Suprapubic skin (tissue), 4 donors: Measurements from ENCODE around the gene INPP5B. TPM values are rescaled to one million over a fixed set of nuclear protein-coding genes. Genes with fewer than 3 reads are reported as not detected.
"Not testable (repeated sequence)": the region's sequence is repeated elsewhere in the genome, so short reads cannot be mapped to it uniquely, and the experiment has no call there.

Experiments used
- DNase-seq, 2 donors: peaks; one replicate each; pipeline ENCODE4 v3.0.0-alpha.2; 2019; ENCODE audit warnings: low spot score in 2 of 2
- H3K27ac ChIP-seq: fragments of 200-600 bp; sonication (generic); one replicate; pipeline ENCODE4 v1.5.1; 2019
- H3K27me3 ChIP-seq: fragments of 200-600 bp; sonication (generic); one replicate; pipeline ENCODE4 v1.5.1; 2019
- H3K36me3 ChIP-seq: fragments of 200-600 bp; sonication (generic); one replicate; pipeline ENCODE4 v1.5.1; 2019
- H3K4me1 ChIP-seq: fragments of 200-600 bp; sonication (generic); one replicate; pipeline ENCODE4 v1.5.1; 2019
- H3K4me3 ChIP-seq: fragments of 200-600 bp; sonication (generic); one replicate; pipeline ENCODE4 v1.5.1; 2019; ENCODE audit warnings: mild to moderate bottlenecking
- H3K9me3 ChIP-seq: fragments of 200-600 bp; sonication (generic); one replicate; pipeline ENCODE4 v1.5.1; 2019
- EP300 ChIP-seq: sonication (generic); formaldehyde crosslinking; IDR thresholded peaks from one replicate; pipeline ENCODE4 v1.6.1; 2017; ENCODE audit warnings: antibody characterized with exemption
- POLR2A ChIP-seq, 2 donors: fragments of 450-650 bp; IDR thresholded peaks; one replicate each; pipeline ENCODE4 v1.6.1; 2017; ENCODE audit warnings: antibody characterized with exemption in 2 of 2, mild to moderate bottlenecking in 2 of 2, moderate library complexity in 2 of 2
- POLR2AphosphoS5 ChIP-seq, 3 donors: sonication (generic); formaldehyde crosslinking; IDR thresholded peaks; one replicate each; pipeline ENCODE4 v1.6.1; 2017; ENCODE audit warnings: antibody characterized with exemption in 3 of 3
- WGBS: methylation state at CpG from one replicate; pipeline ENCODE4 v1.1.5; 2018; 5-methylcytosine and 5-hydroxymethylcytosine counted together
- total RNA-seq, 4 donors: library from RNA; depleted of rRNA; stranded (reverse); fragments of >200 nt; gene quantifications; one replicate each; pipeline ENCODE4 v1.1.0, GENCODE V29; 2016
- TF ChIP-seq, protein P1 (sequence below), 2 donors: fragments of 200-600 bp in 1 of 2; fragments of 450-650 bp in 1 of 2; sonication (generic) in 1 of 2; IDR thresholded peaks; one replicate each; pipeline ENCODE4 v1.5.1; 2016 to 2019; ENCODE audit warnings: antibody characterized with exemption in 2 of 2, mild to moderate bottlenecking in 1 of 2, moderate library complexity in 1 of 2

INPP5B gene
- total RNA-seq, 4 donors from 2014 or later: 14.0 to 30.9 (median 17.9) TPM

DNA sequence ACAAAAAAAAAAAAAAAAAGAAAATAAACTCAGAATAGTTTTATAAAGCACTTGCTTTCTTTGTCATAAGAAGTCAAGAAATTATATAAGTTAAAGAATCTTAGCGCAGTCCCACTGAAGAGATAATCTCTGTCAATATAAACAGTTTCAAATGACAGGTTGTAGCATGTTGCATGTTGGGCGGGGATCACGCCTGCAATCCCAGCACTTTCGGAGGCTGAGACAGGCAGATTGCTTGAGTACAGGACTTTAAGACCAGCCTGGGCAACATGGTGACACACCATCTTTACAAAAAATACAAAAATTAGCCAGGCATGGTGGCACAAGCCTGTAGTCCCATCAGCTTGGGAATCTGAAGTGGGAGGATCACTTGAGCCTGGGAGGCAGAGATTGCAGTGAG lies 18.4 kb upstream of the INPP5B start:
- Histone ChIP-seq H3K4me1 (peaks cover 5% of the 10 kb centered on the region), H3K27ac (no peak overlapping the region), H3K27me3 (no peaks in the 10 kb centered on the region), H3K9me3 (no peaks in the 10 kb centered on the region), H3K36me3 (peaks cover 79% of the 10 kb centered on the region), H3K4me3 (no peak overlapping the region)
- TF ChIP-seq, protein P1, sequence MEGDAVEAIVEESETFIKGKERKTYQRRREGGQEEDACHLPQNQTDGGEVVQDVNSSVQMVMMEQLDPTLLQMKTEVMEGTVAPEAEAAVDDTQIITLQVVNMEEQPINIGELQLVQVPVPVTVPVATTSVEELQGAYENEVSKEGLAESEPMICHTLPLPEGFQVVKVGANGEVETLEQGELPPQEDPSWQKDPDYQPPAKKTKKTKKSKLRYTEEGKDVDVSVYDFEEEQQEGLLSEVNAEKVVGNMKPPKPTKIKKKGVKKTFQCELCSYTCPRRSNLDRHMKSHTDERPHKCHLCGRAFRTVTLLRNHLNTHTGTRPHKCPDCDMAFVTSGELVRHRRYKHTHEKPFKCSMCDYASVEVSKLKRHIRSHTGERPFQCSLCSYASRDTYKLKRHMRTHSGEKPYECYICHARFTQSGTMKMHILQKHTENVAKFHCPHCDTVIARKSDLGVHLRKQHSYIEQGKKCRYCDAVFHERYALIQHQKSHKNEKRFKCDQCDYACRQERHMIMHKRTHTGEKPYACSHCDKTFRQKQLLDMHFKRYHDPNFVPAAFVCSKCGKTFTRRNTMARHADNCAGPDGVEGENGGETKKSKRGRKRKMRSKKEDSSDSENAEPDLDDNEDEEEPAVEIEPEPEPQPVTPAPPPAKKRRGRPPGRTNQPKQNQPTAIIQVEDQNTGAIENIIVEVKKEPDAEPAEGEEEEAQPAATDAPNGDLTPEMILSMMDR (IDR thresholded peaks at IDR 0.05): no peak
- TF ChIP-seq POLR2AphosphoS5 (IDR thresholded peaks at IDR 0.05) (no peak), POLR2A (IDR thresholded peaks at IDR 0.05) (no peak), EP300 (no peak)
- no peak for DNase-seq
- 59% methylated on average over 4 of the region's 4 CpGs for WGBS

DNA sequence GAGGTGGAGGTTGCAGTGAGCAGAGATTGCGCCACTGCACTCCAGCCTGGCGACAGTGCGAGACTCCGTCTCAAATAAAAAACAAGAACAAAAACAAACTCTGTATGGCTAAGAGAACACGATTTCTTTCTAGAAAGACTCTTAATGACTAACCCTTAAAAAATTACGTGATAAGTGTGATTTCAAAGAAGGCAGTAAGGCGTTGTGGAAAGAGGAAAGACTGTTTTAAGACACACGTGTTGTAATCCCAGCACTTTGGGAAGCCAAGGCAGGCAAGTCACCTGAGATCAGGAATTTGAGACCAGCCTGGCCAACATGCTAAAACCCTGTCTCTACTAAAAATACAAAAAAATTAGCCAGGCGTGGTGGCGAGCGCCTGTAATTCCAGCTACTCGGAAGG lies 17.3 kb upstream of the INPP5B start:
- not testable (repeated sequence) for H3K27ac ChIP-seq, H3K27me3 ChIP-seq, H3K4me1 ChIP-seq, DNase-seq, H3K9me3 ChIP-seq, H3K4me3 ChIP-seq
- peaks cover 81% of the 10 kb centered on the region for H3K36me3 ChIP-seq
- WGBS: 87% methylated on average over 12 of the region's 12 CpGs

DNA sequence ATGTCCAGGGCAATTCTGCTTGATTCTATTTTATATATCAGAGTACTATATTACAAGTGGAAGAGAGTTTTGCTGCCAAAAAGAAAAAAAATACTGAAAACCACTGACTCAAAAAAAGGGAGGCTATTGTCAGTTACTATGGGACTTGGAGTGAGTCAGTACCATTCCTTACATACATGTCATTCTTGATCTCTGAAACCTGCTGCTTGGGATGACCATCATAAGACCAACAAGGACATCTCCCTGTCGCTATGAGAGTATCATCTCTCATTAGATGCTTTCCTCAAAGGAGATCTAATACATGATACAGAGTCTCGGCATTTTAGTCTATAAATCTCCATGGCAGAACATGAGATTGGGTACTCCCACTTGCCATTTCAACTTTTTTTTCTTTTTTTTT lies 11.8 kb upstream of the INPP5B start:
- no peak for DNase-seq
- Histone ChIP-seq H3K36me3 (peaks cover 64% of the 10 kb centered on the region), H3K27ac (no peak overlapping the region), H3K4me3 (no peak overlapping the region), H3K9me3 (no peaks in the 10 kb centered on the region), H3K4me1 (no peaks in the 10 kb centered on the region), H3K27me3 (no peaks in the 10 kb centered on the region)
- TF ChIP-seq POLR2AphosphoS5 (IDR thresholded peaks at IDR 0.05): no peak
- TF ChIP-seq EP300: no peak
- TF ChIP-seq, protein P1 (IDR thresholded peaks at IDR 0.05): no peak
- no peak for TF ChIP-seq POLR2A (IDR thresholded peaks at IDR 0.05)
- WGBS: 100% methylated on average over 2 of the region's 2 CpGs

DNA sequence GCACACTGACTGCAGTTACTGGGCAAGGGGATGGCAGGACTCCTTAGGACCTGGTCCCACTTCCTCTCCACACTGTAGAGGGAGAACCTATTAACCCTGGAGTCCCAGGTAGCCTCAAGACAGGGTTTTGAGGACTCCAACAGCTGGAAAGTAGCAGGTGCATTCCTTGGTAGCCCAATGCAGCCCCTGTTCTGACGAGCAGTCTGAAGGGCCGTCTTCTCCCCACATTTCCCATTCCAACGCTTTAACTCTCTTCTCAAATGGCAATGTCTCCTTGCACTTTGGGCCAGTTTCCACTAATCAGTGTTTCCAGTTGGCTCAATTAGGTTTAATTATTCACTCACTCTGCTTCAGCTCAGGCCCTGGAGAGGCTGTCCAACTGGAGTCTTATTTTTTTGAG lies 8.8 kb upstream of the INPP5B start:
- Histone ChIP-seq H3K4me3 (no peak overlapping the region), H3K27me3 (no peaks in the 10 kb centered on the region), H3K36me3 (peaks cover 47% of the 10 kb centered on the region), H3K9me3 (no peaks in the 10 kb centered on the region), H3K4me1 (no peaks in the 10 kb centered on the region), H3K27ac (no peak overlapping the region)
- no peak for DNase-seq
- TF ChIP-seq POLR2AphosphoS5 (IDR thresholded peaks at IDR 0.05): no peak
- TF ChIP-seq, protein P1 (IDR thresholded peaks at IDR 0.05): no peak
- WGBS: 84% methylated on average over 3 of the region's 3 CpGs

DNA sequence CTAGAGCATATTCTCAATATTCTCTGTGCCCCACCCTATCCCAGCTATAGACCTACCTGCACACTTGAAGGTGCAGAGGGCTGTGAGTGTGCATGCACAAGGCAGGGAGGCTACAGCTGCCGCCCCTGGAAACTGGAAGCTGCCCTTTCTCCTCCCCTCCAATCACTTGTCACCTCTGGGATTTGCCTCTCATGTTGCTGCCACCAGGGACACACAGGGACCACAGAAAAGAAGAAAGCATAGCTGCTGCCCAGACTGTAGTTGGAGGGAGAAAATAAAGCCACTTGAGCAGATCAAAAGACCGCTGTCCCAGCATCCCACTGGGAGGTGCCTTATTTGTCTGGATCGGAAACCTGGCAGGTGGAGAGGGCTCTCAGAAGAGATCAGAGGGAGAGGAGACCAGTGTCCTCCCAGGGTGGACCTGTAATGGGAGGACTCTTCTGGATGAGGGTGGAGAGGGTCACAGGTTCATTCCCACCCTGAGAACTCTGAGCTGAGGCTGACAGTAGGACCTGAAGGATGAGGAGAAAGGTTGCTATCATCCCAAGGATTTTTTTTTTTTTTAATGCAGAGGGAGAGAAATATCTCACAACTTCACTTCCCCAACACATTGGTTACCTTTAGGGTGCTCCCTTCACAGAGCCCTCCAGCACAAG lies 7.6 kb upstream of the INPP5B start:
- Histone ChIP-seq H3K27ac (no peak overlapping the region), H3K4me3 (no peak overlapping the region), H3K9me3 (no peaks in the 10 kb centered on the region), H3K27me3 (no peaks in the 10 kb centered on the region), H3K36me3 (peaks cover 36% of the 10 kb centered on the region), H3K4me1 (no peaks in the 10 kb centered on the region)
- TF ChIP-seq POLR2A (IDR thresholded peaks at IDR 0.05) (no peak), POLR2AphosphoS5 (IDR thresholded peaks at IDR 0.05) (no peak), EP300 (no peak)
- TF ChIP-seq, protein P1 (IDR thresholded peaks at IDR 0.05): no peak
- WGBS: 73% methylated on average over 3 of the region's 3 CpGs
- no peak for DNase-seq

DNA sequence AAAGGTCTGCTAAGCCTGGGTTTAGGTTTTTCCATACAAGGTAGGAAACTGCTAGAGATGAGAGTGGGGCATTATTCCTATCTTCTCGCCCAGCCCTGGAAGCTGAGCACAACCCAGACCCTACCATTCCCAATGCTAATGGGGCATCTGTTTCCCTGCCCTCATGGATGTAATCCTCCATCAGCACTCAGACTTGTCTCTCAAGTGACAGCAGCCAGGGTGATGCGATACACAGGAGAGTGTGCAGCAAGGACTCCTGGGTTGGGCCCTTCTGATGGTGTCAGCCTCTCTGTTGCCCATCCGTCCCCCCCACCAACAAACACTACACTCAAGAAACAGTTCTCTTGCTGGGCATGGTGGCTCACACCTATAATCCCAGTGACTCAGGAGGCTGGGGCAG lies 5.9 kb upstream of the INPP5B start:
- WGBS: 74% methylated on average over 3 of the region's 3 CpGs
- H3K4me3 ChIP-seq: no peak overlapping the region
- no peaks in the 10 kb centered on the region for H3K27me3 ChIP-seq
- no peaks in the 10 kb centered on the region for H3K4me1 ChIP-seq
- H3K36me3 ChIP-seq: peaks cover 19% of the 10 kb centered on the region
- no peak overlapping the region for H3K27ac ChIP-seq
- DNase-seq: no peak
- no peak for TF ChIP-seq EP300
- TF ChIP-seq POLR2AphosphoS5 (IDR thresholded peaks at IDR 0.05): no peak
- TF ChIP-seq, protein P1 (IDR thresholded peaks at IDR 0.05): no peak
- H3K9me3 ChIP-seq: no peaks in the 10 kb centered on the region
